K562 (cell line): ENCODE measurements around the gene RUVBL1. TPM values are rescaled to one million over a fixed set of nuclear protein-coding genes. Genes with fewer than 3 reads are reported as not detected.

Experiments used
- CSDE1 ChIP-seq, 2 experiments: fragments of 450-650 bp; IDR thresholded peaks; 2 replicates each; pipeline ENCODE4 v1.6.1; 2016; ENCODE audit warnings: mild to moderate bottlenecking in 1 of 2
- DMBX1 ChIP-seq: fragments of 250-450 bp; sonication (Bioruptor Pico); IDR thresholded peaks from 2 replicates; pipeline ENCODE4 v1.8.0; 2022; ENCODE audit warnings: inconsistent platforms, mild to moderate bottlenecking, moderate library complexity, borderline replicate concordance
- FOSL1 ChIP-seq: fragments of 200-800 bp; sonication (Bioruptor generic); conservative IDR thresholded peaks from 2 replicates; pipeline ENCODE4 v1.6.1; 2016; ENCODE audit warnings: missing genetic modification characterization, missing compliant biosample characterization
- FOXJ2 ChIP-seq: fragments of 200-800 bp; sonication (Bioruptor generic); IDR thresholded peaks from 2 replicates; pipeline ENCODE4 v1.6.1; 2016; ENCODE audit warnings: missing genetic modification characterization, missing compliant biosample characterization
- HMGN3 ChIP-seq: IDR thresholded peaks from 2 replicates; pipeline ENCODE4 v1.6.1; 2011; ENCODE audit warnings: borderline replicate concordance, low read depth, mild to moderate bottlenecking, mixed read lengths, low read length; ENCODE audit not compliant: insufficient read length; ENCODE audit errors: extremely low read depth
- PHF20 ChIP-seq: fragments of 450-650 bp; IDR thresholded peaks from 2 replicates; pipeline ENCODE4 v1.6.1; 2018; ENCODE audit not compliant: partially characterized antibody
- POLR2G ChIP-seq: fragments of 200-400 bp; formaldehyde crosslinking; IDR thresholded peaks from 2 replicates; pipeline ENCODE4 v1.6.1; 2017; ENCODE audit warnings: low read depth, mild to moderate bottlenecking, antibody characterized with exemption, low read length, moderate library complexity
- RBM25 ChIP-seq: fragments of 200-400 bp; formaldehyde crosslinking; IDR thresholded peaks from 2 replicates; pipeline ENCODE4 v1.6.1; 2018; ENCODE audit warnings: low read length, low read depth, moderate library complexity; ENCODE audit not compliant: severe bottlenecking
- RHOXF2B ChIP-seq: fragments of 250-450 bp; sonication (Bioruptor Pico); conservative IDR thresholded peaks from 2 replicates; pipeline ENCODE4 v1.5.1; 2021
- SMAD4 ChIP-seq: fragments of 250-450 bp; sonication (Bioruptor Pico); conservative IDR thresholded peaks from 2 replicates; pipeline ENCODE4 v1.8.0; 2021; ENCODE audit warnings: inconsistent platforms, mild to moderate bottlenecking, moderate library complexity
- SMARCA4 ChIP-seq: fragments of 450-650 bp; IDR thresholded peaks from 2 replicates; pipeline ENCODE4 v1.6.1; 2016
- SP1 ChIP-seq: sonication (generic); formaldehyde crosslinking; IDR thresholded peaks from 2 replicates; pipeline ENCODE4 v1.8.1; 2022; ENCODE audit warnings: mild to moderate bottlenecking, missing genetic modification reagents
- TAF1 ChIP-seq: IDR thresholded peaks from 2 replicates; pipeline ENCODE4 v1.6.1; 2011; ENCODE audit warnings: mild to moderate bottlenecking, low read length, moderate library complexity; ENCODE audit not compliant: insufficient read depth, control insufficient read depth, severe bottlenecking; ENCODE audit errors: extremely low read depth
- TAF7 ChIP-seq: fragments of 450-650 bp; IDR thresholded peaks from 2 replicates; pipeline ENCODE4 v1.6.1; 2016; ENCODE audit warnings: missing genetic modification characterization, missing compliant biosample characterization
- TEAD1 ChIP-seq, 2 experiments: fragments of 450-650 bp in 1 of 2; sonication (generic) in 1 of 2; formaldehyde crosslinking; IDR thresholded peaks; 2 replicates each; pipeline versions ENCODE4 v1.4.0 to v1.8.0; 2020 to 2022; ENCODE audit warnings: mild to moderate bottlenecking in 2 of 2, missing genetic modification reagents in 1 of 2
- TFAP4 ChIP-seq: sonication (generic); formaldehyde crosslinking; IDR thresholded peaks from 2 replicates; pipeline ENCODE4 v1.8.0; 2022; ENCODE audit warnings: missing genetic modification reagents, mild to moderate bottlenecking, moderate library complexity, borderline replicate concordance
- ZBED1 ChIP-seq: IDR thresholded peaks from 2 replicates; pipeline ENCODE4 v1.6.1; 2014
- ZBTB2 ChIP-seq: fragments of 450-650 bp; IDR thresholded peaks from 2 replicates; pipeline ENCODE4 v1.6.1; 2016; ENCODE audit warnings: antibody characterized with exemption
- ZHX1 ChIP-seq: fragments of 150-350 bp; conservative IDR thresholded peaks from 2 replicates; pipeline ENCODE4 v1.6.1; 2014; ENCODE audit warnings: low read length
- ZNF124 ChIP-seq: sonication (generic); formaldehyde crosslinking; IDR thresholded peaks from 2 replicates; pipeline ENCODE4 v1.8.1; 2022; ENCODE audit warnings: missing genetic modification reagents
- ZNF695 ChIP-seq: fragments of 450-650 bp; formaldehyde crosslinking; IDR thresholded peaks from 2 replicates; pipeline ENCODE4 v1.4.0; 2020; ENCODE audit warnings: mild to moderate bottlenecking, moderate library complexity
- polyA plus RNA-seq, 8 experiments: library from polyadenylated mRNA; depleted of rRNA in 4 of 8; stranded (reverse) in 5 of 8; unstranded in 3 of 8; fragments of >200 nt; fragmentation: Nextera tagmentation in 2 of 8; fragmentation: Illumina TruSeq in 1 of 8; extraction: Ambion mirVana in 2 of 8; extraction: Trizol in 1 of 8; gene quantifications; 2 replicates each; pipeline versions ENCODE4 v1.2.1 to v1.2.3, GENCODE V29; 2011 to 2014; ENCODE audit warnings: inconsistent platforms in 1 of 8, missing spikeins in 1 of 8
- total RNA-seq, 7 experiments: library from RNA; depleted of rRNA in 6 of 7; stranded (reverse); fragments of >200 nt in 6 of 7; fragmentation: Illumina TruSeq in 2 of 7; extraction: Trizol in 2 of 7; gene quantifications; 2 replicates each; pipeline versions ENCODE4 v1.2.1 to v1.2.3, GENCODE V29; 2011 to 2021; ENCODE audit warnings: low replicate concordance in 1 of 7

The RUVBL1 gene
- total and polyA plus RNA-seq, 9 of the 15 experiments (the other 6 are each of a cell fraction or from before 2014, with no cell fraction given), result 20.7 to 147 (median 113) TPM

- peak; percentile 65 for TF ChIP-seq TFAP4 (CRISPR knock-in tag)
- TF ChIP-seq RBM25, result peak; percentile 23
- peak; percentile 33 for TF ChIP-seq HMGN3
- 0 out of 2 replicates have a peak, but pooled peaks have one; percentile 24 for TF ChIP-seq SMAD4 (CRISPR knock-in tag)
- TF ChIP-seq ZBTB2, result peak; percentile 66
- TF ChIP-seq DMBX1, result no peak
- TF ChIP-seq FOXJ2 (tag), result no peak
- no peak for TF ChIP-seq ZHX1
- TF ChIP-seq ZBED1, result peak; percentile 87
- no peak for TF ChIP-seq TAF7 (tag)
- TF ChIP-seq RHOXF2B (CRISPR knock-in tag), result no peak
- TF ChIP-seq ZNF124, result no peak
- peak; percentile 34 for TF ChIP-seq TAF1
- no peak for TF ChIP-seq ZNF695 (CRISPR knock-in tag)
- 0 out of 2 replicates have a peak, but pooled peaks have one; percentile 6 for TF ChIP-seq FOSL1 (tag)
- TF ChIP-seq PHF20, result peak; percentile 39
- TF ChIP-seq POLR2G, result peak; percentile 76
- TF ChIP-seq SMARCA4, result peak; percentile 59
- TF ChIP-seq TEAD1 (CRISPR knock-in tag; IDR thresholded peaks at IDR 0.05), result peak in 1 of 2 experiments; percentile 37; a peak in 1 of 4 replicates
- TF ChIP-seq SP1, result peak; percentile 95
- no peak for TF ChIP-seq CSDE1 (IDR thresholded peaks at IDR 0.05)
Measured at GRCh38 chr3:128075522-128076482, 47.8 kb downstream of the RUVBL1 start (continued).
